Measurements from ENCODE around the gene TEDC2.

The TEDC2 gene

DNA sequence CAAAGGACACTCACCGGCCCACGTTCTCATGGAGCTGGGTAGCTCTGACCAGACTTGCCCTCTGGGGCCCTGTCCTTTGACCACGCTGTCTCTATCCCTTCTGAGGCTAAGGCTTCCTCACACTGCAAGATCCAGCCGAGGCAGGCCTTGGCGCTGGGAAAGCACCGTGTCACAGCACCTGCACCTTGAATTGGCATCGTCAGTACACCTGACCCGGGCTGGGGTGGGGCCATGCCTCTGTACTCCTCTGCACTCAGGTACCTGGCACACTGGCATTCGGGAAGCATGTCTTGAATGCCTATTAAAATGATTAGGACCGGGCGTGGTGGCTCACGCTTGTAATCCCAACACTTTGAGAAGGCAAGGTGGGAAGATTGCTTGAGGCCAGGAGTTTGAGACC, 21.0 kb downstream of the TEDC2 start:
- DNase-seq: no peak

- DNase-seq: no peak
Measured at GRCh38 chr16:2481676-2482075, 21.8 kb downstream of the TEDC2 start.

DNA sequence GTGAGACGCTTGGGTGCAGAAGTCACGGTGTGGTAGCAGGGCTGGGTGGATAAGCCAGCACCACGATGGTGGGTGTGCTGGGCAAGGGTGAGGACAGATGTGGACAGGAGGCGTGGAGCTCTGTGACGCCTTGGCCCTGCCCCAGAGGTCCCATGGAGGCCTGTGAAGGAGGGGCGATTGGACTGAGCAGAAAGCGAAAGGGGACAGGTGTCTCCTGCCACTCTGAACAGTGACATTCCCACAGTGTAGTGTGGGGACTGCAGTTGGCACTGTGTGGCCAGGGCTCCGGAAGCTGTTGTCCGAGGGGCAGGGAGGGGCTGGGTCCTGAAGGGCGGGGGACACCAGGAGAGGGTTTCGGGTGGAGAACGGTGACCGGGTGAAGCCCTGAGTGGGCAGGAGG, 22.3 kb downstream of the TEDC2 start:
- no peak for DNase-seq

- no peak for DNase-seq
Measured at GRCh38 chr16:2482708-2483534, 23.0 kb downstream of the TEDC2 start.

DNA sequence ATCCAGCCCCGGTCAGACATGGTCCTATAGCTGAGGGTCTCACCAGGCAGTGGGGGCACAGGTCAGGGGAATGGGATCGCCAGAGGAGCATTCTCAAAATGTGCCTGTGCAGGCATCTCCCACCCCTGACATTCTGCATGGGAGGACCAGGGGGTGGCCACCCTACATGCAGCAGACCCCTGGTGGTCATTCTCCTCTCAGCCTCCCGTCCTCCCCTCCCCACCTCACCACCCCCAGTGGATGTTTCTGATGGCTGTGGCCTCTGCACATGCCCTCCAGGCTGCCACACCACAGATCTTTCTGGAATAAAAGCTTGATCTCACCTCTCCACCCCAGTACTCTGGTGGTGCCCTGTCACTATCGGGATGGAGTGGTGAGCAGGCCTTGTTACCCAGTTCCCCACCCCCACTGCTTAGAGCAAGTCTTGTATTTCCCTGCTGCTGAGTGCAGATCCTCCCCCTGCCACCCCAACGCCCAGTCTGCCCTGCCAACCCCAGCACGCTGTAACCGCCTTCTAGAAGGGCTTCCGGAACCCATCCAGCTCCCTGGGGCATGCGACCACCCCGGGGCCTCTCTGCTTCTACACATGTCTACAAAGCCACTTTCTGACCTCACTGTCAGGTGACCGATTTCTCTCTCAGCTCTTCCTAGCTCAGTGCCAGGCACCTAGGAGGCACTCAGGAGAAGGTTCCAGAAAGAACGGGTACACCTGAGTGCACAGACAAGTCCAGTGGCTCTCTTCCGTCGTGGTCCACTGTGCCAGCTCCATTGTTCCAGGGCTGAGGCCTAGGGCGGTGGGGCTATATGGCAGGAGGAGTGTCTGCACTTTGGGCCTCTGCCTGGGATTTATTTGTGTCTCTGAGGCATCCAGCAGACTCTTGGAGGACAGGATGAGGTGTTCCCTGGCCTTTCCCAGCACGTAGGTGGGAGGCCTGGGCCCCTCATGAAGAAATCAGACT, 24.3 kb downstream of the TEDC2 start:
- no peak for DNase-seq

DNA sequence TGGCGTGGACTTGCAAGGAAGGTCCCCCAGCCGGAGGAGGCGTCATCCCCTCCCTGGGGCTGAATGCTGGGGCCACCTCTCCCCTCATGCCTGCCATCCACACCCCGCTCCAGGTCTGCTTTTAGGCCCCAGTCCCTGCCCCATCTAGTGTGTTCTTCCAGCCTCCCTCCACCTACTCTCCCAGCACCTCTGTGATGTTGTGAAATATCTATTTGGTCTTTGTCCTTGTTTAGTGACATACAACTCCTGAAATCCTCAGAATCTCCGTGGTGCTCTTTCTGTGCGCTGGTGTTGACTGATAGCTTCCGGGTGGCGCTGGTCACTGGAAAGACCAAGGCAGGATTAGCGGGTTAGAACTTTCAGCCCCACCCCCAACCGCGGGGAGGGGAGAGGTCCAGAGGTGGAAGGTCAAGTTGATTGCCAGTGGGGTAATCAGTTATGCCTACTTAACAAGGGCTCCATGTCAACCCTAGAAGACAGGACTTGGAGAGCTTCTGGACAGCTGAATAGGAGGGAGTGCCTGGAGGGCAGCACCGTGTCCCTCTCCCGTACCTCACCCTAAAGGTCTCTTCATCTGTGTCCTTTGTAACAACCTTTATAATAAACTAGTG, 25.1 kb downstream of the TEDC2 start:
- no peak for DNase-seq

GRCh38 chr16:2485811-2486507, 26.1 kb downstream of the TEDC2 start:
- no peak for DNase-seq

DNA sequence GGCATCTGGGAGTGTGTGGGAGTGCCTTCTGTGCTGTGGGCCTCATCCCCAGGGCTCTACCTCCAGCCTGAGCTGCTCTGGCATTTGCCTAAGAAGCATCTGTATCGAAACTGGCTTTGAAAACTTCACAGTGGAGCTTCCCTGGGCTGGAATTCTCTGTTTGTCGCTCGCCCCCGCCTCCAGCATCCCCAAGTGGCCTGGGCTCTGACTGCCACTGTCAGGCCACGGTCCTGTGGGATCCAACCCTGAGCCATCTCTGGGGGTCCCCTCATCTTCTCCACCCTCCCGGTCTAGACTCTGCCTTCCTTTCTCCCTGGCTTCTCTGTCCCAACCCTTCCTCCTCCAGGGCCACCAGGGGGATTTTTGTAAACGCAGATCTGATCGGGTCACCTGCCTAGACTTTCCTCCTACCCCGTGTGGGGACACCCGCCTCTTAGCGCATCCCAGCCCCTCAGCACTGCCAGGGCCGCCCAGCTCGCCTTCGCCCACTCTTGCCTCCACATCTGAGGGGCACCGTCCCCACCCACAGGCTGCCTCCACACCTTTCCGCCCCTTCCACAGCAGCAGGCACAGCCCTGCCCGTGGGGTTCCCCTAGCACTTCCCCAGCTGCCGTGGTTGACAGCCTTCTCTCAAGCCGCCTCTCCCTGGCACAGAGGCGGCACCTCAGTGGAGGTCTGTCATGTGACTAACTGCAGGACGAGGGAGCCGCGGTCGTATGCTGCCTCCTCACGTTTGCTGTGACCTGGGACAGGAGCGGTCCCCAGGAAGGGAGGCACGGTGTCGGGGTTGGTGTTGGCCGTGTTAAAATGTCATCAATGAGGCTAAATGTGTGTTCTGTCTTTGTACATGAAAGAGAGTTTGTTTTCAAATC, 27.0 kb downstream of the TEDC2 start:
- no peak for DNase-seq

- no peak for DNase-seq
Measured at GRCh38 chr16:2487517-2487842, 27.6 kb downstream of the TEDC2 start.

- no peak for DNase-seq
Measured at GRCh38 chr16:2487903-2488531, 28.1 kb downstream of the TEDC2 start.

DNA sequence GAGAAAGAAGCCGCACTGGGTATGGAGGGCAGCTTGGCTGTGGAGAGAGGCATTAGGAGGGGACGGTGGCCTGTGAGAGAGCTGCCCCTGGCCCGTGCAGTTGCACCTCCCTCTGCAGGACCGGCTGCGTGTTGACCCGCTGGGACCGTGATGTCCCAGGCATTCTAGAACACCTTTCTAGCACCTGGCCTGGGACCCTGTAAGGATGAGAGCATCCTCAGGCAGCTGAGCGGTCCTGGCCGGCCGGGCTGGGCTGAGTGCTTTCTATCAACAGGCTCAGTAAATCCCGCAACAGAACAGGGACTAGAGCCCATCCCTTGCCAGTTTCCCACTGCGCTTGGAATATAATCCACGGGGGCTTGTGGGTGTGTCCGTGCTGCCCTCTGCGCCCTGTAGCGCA, 29.7 kb downstream of the TEDC2 start:
- no peak for DNase-seq

DNA sequence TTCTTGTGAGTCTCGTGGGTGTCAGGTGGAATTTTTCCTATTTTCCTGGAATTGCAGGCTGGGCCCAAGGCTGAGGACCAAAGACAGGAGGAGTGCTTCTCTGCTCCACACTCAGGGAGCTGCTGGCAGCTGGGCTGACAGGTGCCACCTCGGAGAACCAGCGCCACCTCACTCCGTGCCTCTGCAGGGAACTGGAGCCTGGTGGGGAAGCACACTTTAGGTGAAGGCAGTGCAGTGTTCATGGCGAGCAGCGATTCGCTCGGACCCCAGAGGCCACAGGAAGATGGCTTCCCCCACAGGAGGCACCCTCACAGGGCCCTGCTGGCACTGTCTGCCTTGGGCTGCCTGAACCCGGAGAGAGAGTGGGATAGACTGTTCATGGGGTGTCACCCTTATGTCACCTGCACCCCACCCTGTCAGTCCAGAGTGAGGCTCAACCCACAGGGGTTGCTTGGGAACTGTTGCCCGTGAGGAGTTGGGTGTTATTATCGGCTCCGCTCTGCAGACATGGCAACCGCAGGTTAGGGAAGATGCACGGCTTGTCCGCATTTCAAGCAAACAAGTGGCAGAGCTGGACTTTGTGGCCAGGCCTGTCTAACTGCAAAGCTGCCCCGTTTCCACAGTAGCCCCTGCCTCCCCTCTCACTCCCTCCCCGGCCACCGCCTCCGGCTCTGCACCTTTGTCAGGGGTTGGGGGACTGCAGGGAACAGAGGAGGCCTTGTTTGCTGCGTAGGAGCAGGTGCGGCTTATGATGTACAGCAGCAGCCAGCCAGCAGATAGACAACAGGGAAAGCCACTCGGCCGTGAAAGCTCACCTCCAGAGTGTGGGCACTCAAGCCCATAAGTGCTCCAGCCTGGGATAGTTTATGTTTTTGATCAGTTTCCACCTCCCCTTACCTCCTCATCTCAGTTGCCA, 30.5 kb downstream of the TEDC2 start:
- DNase-seq: no peak

DNA sequence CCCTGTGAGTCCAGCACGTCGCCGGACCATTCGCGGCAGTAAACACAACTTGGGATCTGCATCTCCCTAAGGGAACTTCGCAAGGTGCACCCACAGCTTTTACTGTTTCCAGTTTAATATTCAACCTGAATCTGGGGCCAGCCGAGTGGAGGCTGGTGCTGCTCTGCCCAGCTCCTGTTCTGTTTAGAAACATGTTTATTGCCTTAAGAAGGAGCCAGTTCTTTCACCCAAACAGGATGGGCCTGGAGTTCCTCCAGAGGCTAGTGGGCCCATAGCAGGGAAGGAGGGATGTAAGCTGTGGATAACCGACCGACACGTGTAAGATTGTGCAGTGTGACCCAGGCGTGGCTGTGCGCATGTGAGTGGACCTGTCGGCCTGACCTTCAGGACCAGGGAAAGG, 32.4 kb downstream of the TEDC2 start:
- no peak for DNase-seq

- no peak for DNase-seq
Measured at GRCh38 chr16:2493605-2494004, 33.7 kb downstream of the TEDC2 start.

- no peak for DNase-seq
Measured at GRCh38 chr16:2494616-2495015, 34.7 kb downstream of the TEDC2 start.

GRCh38 chr16:2495041-2495440, 35.1 kb downstream of the TEDC2 start:
- no peak for DNase-seq

- DNase-seq: no peak
Measured at GRCh38 chr16:2496223-2497115, 36.6 kb downstream of the TEDC2 start.

DNA sequence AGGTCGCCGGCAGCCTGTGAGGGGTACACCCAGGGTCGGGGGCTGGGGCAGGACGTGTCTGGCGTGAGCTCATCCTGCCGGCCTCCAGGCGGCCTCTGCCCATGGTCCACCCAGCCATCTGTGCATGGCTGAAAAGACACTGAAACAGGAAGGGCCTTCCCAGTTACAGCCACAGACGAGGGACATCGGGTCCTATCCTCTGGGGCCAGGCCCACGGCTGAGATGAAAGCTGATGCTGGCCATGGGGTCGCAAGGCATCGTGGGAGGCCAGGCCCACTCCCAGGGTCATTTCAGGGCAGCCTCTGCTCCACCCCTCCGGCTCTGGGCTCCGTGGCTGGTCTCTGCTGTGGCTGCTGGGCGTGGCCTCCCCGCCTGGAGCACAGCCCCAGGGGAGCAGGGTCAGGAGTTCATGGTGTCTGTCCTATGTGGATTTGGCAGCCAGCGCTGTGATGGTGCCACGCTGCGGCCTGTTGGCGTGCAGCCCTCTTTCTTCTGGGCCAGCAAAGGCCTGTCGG, 37.3 kb downstream of the TEDC2 start:
- no peak for DNase-seq

Data from NCI-H226 (cell line).